Measurements from ENCODE around the gene LUC7L3.
A peak's percentile ranks its signal among the peaks of the same experiment; 100 is the strongest.
"Not testable (repeated sequence)": the region's sequence is repeated elsewhere in the genome, so short reads cannot be mapped to it uniquely, and the experiment has no call there.

LUC7L3 gene

GRCh38 chr17:50802609-50803571, 83.5 kb downstream of the LUC7L3 start:
- CTCF ChIA-PET = interaction anchor here (0.6 to 5.0 kb wide), 9 partner anchors 11 to 185 kb away, joined by 3 to 41 read pairs (median 3); no protein-coding TSS in a partner anchor

GRCh38 chr17:50803676-50804075, 84.3 kb downstream of the LUC7L3 start:
- TF ChIP-seq BCL6B (tag by site-specific recombination; IDR thresholded peaks at IDR 0.05) = peak; percentile 74
- TF ChIP-seq PRDM10 (tag by site-specific recombination; IDR thresholded peaks at IDR 0.05) = no peak
- no peak for TF ChIP-seq ZNF350 (tag by site-specific recombination; IDR thresholded peaks at IDR 0.05)
- CTCF ChIA-PET = interaction anchor here (0.8 to 5.0 kb wide), 5 partner anchors 11 to 169 kb away, joined by 3 to 41 read pairs (median 3); no protein-coding TSS in a partner anchor
- Histone ChIP-seq H3K36me3 (ENCODE audit: control insufficient read depth in 2 of 2, insufficient read depth in 1 of 2, low read length in 2 of 2) (no peaks in the 10 kb centered on the region), H3K27ac (ENCODE audit: extremely low read depth, low read depth, low read length) (no peak overlapping the region), H3K9me3 (ENCODE audit: control insufficient read depth, insufficient read depth, low read depth, low read length) (no peaks in the 10 kb centered on the region), H3K4me1 (ENCODE audit: control insufficient read depth, insufficient read depth, low read length) (no peaks in the 10 kb centered on the region; the same call in 1 of the 2 replicates), H3K4me3 (ENCODE audit: low read depth, low read length) (no peak overlapping the region)
- POLR2A ChIA-PET = no interaction called here

More at GRCh38 chr17:50802609-50803571, 83.5 kb downstream of the LUC7L3 start:
- Histone ChIP-seq H3K36me3 (ENCODE audit: control insufficient read depth in 2 of 2, insufficient read depth in 1 of 2, low read length in 2 of 2) (no peaks in the 10 kb centered on the region), H3K4me3 (ENCODE audit: low read depth, low read length) (no peak overlapping the region), H3K27ac (ENCODE audit: extremely low read depth, low read depth, low read length) (no peak overlapping the region), H3K9me3 (ENCODE audit: control insufficient read depth, insufficient read depth, low read depth, low read length) (no peaks in the 10 kb centered on the region), H3K4me1 (ENCODE audit: control insufficient read depth, insufficient read depth, low read length) (no peaks in the 10 kb centered on the region; the same call in 1 of the 2 replicates)
- POLR2A ChIA-PET = no interaction called here
- TF ChIP-seq ZNF121 (tag by site-specific recombination; IDR thresholded peaks at IDR 0.05) (peak; percentile 82), ZNF530 (tag by site-specific recombination; IDR thresholded peaks at IDR 0.05; ENCODE audit: low read depth) (no peak), MZF1 (tag by site-specific recombination; IDR thresholded peaks at IDR 0.05; ENCODE audit: borderline replicate concordance) (no peak), ZNF670 (tag by site-specific recombination; IDR thresholded peaks at IDR 0.05; ENCODE audit: low read depth) (no peak)

GRCh38 chr17:50804749-50805475, 85.5 kb downstream of the LUC7L3 start:
- H3K4me3 ChIP-seq (ENCODE audit: low read depth, low read length); H3K36me3 ChIP-seq (ENCODE audit: control insufficient read depth in 2 of 2, insufficient read depth in 1 of 2, low read length in 2 of 2); H3K4me1 ChIP-seq (ENCODE audit: control insufficient read depth, insufficient read depth, low read length); H3K27ac ChIP-seq (ENCODE audit: extremely low read depth, low read depth, low read length); POLR2A ChIA-PET; H3K9me3 ChIP-seq (ENCODE audit: control insufficient read depth, insufficient read depth, low read depth, low read length): not testable (repeated sequence)
- CTCF ChIA-PET = interaction anchor here (0.6 to 3.3 kb wide), 3 partner anchors 13 to 123 kb away, joined by 3 to 20 read pairs (median 4); no protein-coding TSS in a partner anchor

- H3K4me3 ChIP-seq (ENCODE audit: low read depth, low read length) = no peak overlapping the region
- H3K27ac ChIP-seq (ENCODE audit: extremely low read depth, low read depth, low read length) = no peak overlapping the region
- CTCF ChIA-PET = interaction anchor here (1.1 to 3.3 kb wide), 4 partner anchors 10 to 37 kb away, joined by 3 to 20 read pairs (median 6); no protein-coding TSS in a partner anchor
- H3K9me3 ChIP-seq (ENCODE audit: control insufficient read depth, insufficient read depth, low read depth, low read length) = no peaks in the 10 kb centered on the region
- H3K4me1 ChIP-seq (ENCODE audit: control insufficient read depth, insufficient read depth, low read length) = no peaks in the 10 kb centered on the region; the same call in 1 of the 2 replicates
- POLR2A ChIA-PET = no interaction called here
- H3K36me3 ChIP-seq (ENCODE audit: control insufficient read depth in 2 of 2, insufficient read depth in 1 of 2, low read length in 2 of 2) = no peaks in the 10 kb centered on the region
- no peak for TF ChIP-seq ZBTB1 (tag by site-specific recombination; IDR thresholded peaks at IDR 0.05)
- no peak for TF ChIP-seq ZNF518A (tag by site-specific recombination; conservative IDR thresholded peaks at IDR 0.05; ENCODE audit: low read depth)
- TF ChIP-seq ZBTB48 (tag by site-specific recombination; IDR thresholded peaks at IDR 0.05) = no peak
- TF ChIP-seq EGR2 (tag by site-specific recombination; IDR thresholded peaks at IDR 0.05; ENCODE audit: low read depth) = no peak
Measured at GRCh38 chr17:50805486-50805885, 86.1 kb downstream of the LUC7L3 start.
